SIG-M5 (cell line): ENCODE data around the gene HOXB3.
"Not testable (repeated sequence)": the region's sequence is repeated elsewhere in the genome, so short reads cannot be mapped to it uniquely, and the experiment has no call there.

Experiments
- DNase-seq: peaks from one replicate; lab custom pipeline; 2025; lab: John Stamatoyannopoulos, UW

The HOXB3 gene

GRCh38 chr17:48526608-48527546 lies 63.2 kb downstream of the HOXB3 start:
- no peak for DNase-seq

- DNase-seq = no peak
Measured at GRCh38 chr17:48523010-48523409, 67.0 kb downstream of the HOXB3 start.

GRCh38 chr17:48522031-48522653 lies 67.9 kb downstream of the HOXB3 start:
- no peak for DNase-seq

GRCh38 chr17:48520631-48521079 lies 69.4 kb downstream of the HOXB3 start:
- DNase-seq = no peak

GRCh38 chr17:48519427-48519826 lies 70.6 kb downstream of the HOXB3 start:
- no peak for DNase-seq

GRCh38 chr17:48517478-48517877 lies 72.6 kb downstream of the HOXB3 start:
- no peak for DNase-seq

- no peak for DNase-seq
Measured at GRCh38 chr17:48515925-48516900, 73.8 kb downstream of the HOXB3 start.

GRCh38 chr17:48514477-48514876 lies 75.6 kb downstream of the HOXB3 start:
- no peak for DNase-seq

- DNase-seq = no peak
Measured at GRCh38 chr17:48513666-48514455, 76.2 kb downstream of the HOXB3 start.

- DNase-seq = no peak
Measured at GRCh38 chr17:48513097-48513496, 76.9 kb downstream of the HOXB3 start.

GRCh38 chr17:48510761-48511604 lies 79.1 kb downstream of the HOXB3 start:
- DNase-seq = no peak

GRCh38 chr17:48510381-48510760 lies 79.7 kb downstream of the HOXB3 start:
- DNase-seq = no peak

- DNase-seq = not testable (repeated sequence)
Measured at GRCh38 chr17:48509708-48510107, 80.3 kb downstream of the HOXB3 start.

- no peak for DNase-seq
Measured at GRCh38 chr17:48506246-48506645, 83.8 kb downstream of the HOXB3 start.

GRCh38 chr17:48505788-48506187 lies 84.3 kb downstream of the HOXB3 start:
- DNase-seq = no peak

GRCh38 chr17:48504953-48505352 lies 85.1 kb downstream of the HOXB3 start:
- no peak for DNase-seq

GRCh38 chr17:48503747-48504146 lies 86.3 kb downstream of the HOXB3 start:
- DNase-seq = no peak

GRCh38 chr17:48502901-48503300 lies 87.1 kb downstream of the HOXB3 start:
- no peak for DNase-seq

- DNase-seq = no peak
Measured at GRCh38 chr17:48502312-48502711, 87.7 kb downstream of the HOXB3 start.
